Panc1 (cell line): ENCODE measurements around the gene PRPF38B.

ENCODE experiments used
- SIN3A ChIP-seq: IDR thresholded peaks from 2 replicates; pipeline ENCODE4 v1.6.1; 2012; ENCODE audit warnings: low read depth, mild to moderate bottlenecking, low read length, moderate library complexity, borderline replicate concordance; ENCODE audit not compliant: insufficient read depth
- TF ChIP-seq, protein P1 (sequence below): fragments of 450-650 bp; IDR thresholded peaks from 2 replicates; pipeline ENCODE4 v1.5.1; 2017; ENCODE audit warnings: mild to moderate bottlenecking

DNA sequence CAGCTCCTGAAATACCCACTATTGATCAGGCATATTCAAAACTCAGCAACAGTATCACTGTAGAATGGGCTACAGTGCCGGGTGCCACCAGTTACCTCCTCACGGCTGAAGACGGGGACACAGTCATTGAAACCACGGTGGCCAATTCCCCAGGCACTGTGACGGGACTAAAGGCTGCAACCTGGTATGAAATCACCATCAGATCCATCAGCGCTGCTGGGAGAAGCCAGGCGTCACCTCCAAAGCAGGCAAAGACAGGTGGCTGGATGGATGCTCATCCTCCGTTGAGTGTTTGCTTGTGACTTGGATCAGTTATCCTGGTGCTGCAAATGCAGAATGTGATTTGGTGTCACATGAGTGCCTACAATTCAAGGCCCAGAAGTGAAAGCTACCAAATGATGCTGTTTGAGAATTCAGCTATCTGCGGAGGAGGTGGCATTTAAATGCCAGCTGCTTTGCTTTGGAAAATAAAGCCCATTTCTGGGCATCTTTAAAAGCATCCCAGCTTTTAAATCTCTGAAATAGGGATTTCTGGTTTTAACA, 25.7 kb downstream of the PRPF38B start:
- TF ChIP-seq, protein P1, sequence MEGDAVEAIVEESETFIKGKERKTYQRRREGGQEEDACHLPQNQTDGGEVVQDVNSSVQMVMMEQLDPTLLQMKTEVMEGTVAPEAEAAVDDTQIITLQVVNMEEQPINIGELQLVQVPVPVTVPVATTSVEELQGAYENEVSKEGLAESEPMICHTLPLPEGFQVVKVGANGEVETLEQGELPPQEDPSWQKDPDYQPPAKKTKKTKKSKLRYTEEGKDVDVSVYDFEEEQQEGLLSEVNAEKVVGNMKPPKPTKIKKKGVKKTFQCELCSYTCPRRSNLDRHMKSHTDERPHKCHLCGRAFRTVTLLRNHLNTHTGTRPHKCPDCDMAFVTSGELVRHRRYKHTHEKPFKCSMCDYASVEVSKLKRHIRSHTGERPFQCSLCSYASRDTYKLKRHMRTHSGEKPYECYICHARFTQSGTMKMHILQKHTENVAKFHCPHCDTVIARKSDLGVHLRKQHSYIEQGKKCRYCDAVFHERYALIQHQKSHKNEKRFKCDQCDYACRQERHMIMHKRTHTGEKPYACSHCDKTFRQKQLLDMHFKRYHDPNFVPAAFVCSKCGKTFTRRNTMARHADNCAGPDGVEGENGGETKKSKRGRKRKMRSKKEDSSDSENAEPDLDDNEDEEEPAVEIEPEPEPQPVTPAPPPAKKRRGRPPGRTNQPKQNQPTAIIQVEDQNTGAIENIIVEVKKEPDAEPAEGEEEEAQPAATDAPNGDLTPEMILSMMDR, result no peak
- TF ChIP-seq SIN3A, result no peak
